Measurements from ENCODE around the gene VSTM5.

GRCh38 chr11:93817426-93818348 lies 32.7 kb downstream of the VSTM5 start:
- TF ChIP-seq CTCF (conservative IDR thresholded peaks at IDR 0.05) (no peak), ZFX (IDR thresholded peaks at IDR 0.05) (no peak)
